LoVo (cell line): Measurements from ENCODE around the gene FRAS1.

ENCODE experiments used
- DNase-seq: peaks from one replicate; pipeline ENCODE4 v3.0.0-alpha.2; 2016; ENCODE audit warnings: low spot score

The FRAS1 gene

GRCh38 chr4:78584863-78585547 is 527.9 kb downstream of the FRAS1 start:
- no peak for DNase-seq

- DNase-seq, result no peak
These were observed 528.5 kb downstream of the FRAS1 start for GRCh38 chr4:78585633-78586032.

DNA sequence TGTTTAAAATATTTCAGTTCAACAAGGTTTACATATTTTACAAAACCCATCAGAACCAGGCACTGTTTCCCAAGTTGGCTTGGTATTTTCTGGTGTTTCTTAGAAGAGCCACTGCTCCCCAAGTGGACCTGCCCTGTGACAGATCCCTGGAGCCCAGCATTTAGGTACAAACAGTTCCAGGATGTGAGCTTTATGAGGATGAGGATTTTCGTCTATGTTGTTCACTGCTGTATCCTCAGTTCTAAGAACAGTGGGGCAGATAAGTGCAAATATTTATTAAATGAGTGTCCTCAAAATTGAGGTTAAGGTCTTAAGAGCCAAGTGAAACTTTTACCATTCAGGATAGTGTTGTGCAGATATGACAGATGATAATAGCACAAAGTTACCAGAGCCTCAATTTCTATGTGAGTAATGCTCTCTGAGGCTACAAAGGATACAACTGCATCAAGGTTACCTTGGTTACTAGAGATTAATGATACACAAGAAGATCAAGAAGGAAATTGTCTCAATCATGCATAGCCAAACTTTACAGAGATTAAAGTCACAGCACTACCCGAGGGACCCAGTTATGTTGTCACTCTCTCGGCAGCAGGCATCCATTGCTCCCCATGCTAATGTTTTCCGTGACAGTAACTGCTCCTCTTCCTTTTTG is 531.9 kb downstream of the FRAS1 start:
- no peak for DNase-seq

- DNase-seq, result no peak
These were observed 534.3 kb downstream of the FRAS1 start for GRCh38 chr4:78591404-78591803.

DNA sequence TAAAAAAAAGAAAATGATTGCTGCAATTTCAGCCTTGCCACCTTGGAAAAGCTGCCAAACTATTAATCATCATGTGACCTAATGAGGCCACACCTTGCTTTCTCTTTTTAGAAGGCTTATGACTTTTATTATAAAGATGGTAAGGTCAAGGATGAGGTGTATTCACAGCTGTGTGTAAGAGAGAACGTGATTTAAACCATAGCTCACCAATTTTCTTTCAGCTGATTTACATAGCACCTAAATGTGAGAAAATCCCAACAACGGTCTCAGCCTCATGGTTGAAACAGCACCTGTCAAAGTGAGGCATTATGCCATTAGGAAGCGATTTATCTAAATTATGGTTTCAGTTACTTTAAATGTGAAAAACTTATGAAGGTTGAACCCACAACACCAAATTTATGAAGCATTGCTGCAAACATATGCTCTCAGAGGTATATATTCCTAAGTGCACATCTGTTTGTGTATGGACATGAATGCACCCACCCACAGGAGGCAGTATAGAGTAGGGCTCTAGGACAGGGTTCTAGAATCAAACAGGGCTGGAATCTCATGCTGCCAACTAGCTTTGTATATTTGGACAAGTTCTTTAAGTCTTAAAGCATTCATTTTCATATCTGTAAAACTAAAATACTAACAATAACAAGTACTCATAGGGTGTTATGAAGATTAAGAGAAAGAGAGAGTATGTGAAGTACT is 535.1 kb downstream of the FRAS1 start:
- no peak for DNase-seq
